ENCODE data around the gene PARP3. TPM values are rescaled to one million over a fixed set of nuclear protein-coding genes. Genes with fewer than 3 reads are reported as not detected.
A peak's percentile ranks its signal among the peaks of the same experiment; 100 is the strongest.

The PARP3 gene
- total and polyA plus RNA-seq, 9 of the 15 experiments (the other 6 are each of a cell fraction or from before 2014, with no cell fraction given): 0.46 to 6.6 (median 4.5) TPM

DNA sequence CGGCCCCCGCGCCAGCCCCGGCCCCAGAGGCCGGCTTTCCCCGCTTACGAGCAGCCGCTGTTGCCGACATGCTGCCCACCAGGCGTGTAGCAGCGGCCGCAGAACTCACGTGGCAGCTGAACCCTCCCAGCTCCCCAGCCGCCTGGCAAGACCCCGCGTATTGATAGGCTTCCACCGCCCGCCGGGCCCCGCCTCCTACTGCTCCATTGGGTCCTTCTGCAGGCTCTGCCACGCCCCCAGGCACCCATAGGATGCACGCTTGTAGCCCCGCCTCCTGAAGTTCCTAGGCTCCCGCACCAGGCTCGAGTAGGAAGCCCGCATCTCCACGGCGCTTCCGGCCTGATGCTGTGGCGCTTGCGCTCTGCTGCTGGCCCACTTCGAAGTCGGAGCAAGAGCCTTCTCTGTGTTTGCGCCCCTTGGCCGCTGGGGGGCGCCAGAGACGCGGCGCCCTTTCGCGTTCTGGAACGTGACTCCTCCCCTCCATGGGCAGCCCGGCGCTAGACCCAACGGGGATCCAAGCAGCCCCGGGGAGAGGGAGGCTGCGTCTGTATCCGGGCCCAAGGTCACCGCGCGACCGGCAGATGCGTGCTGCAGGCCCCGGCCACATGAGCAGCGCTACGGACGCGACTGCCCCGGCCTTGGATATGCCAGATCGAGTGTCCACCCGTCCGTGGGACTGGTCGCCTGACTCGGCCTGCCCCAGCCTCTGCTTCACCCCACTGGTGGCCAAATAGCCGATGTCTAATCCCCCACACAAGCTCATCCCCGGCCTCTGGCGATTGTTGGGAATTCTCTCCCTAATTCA is at the start of gene PARP3, which contains the start of gene RRP9 (continued):
- TF ChIP-seq, protein P1, sequence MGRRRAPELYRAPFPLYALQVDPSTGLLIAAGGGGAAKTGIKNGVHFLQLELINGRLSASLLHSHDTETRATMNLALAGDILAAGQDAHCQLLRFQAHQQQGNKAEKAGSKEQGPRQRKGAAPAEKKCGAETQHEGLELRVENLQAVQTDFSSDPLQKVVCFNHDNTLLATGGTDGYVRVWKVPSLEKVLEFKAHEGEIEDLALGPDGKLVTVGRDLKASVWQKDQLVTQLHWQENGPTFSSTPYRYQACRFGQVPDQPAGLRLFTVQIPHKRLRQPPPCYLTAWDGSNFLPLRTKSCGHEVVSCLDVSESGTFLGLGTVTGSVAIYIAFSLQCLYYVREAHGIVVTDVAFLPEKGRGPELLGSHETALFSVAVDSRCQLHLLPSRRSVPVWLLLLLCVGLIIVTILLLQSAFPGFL (CRISPR knock-in tag; IDR thresholded peaks at IDR 0.05): no peak
- no peak for TF ChIP-seq ZBTB1 (CRISPR knock-in tag; IDR thresholded peaks at IDR 0.05; ENCODE audit: borderline replicate concordance, low read depth)
- no peak for TF ChIP-seq ZNF77 (CRISPR knock-in tag; IDR thresholded peaks at IDR 0.05)
- no peak for TF ChIP-seq ZNF274 (IDR thresholded peaks at IDR 0.05; ENCODE audit: borderline replicate concordance, low read depth, low read length)
- TF ChIP-seq NONO (IDR thresholded peaks at IDR 0.05; ENCODE audit: low read depth in 2 of 2, low read length in 1 of 2): no peak
- no peak for TF ChIP-seq ARID3B (CRISPR knock-in tag; IDR thresholded peaks at IDR 0.05; ENCODE audit: borderline replicate concordance)
- TF ChIP-seq SIN3A (IDR thresholded peaks at IDR 0.05; ENCODE audit: borderline replicate concordance in 2 of 2, control insufficient read depth in 1 of 2, low read depth in 2 of 2, low read length in 2 of 2): peak; percentile 88 to 98
- TF ChIP-seq THAP12 (CRISPR knock-in tag; IDR thresholded peaks at IDR 0.05): no peak
- no peak for TF ChIP-seq ZNF764 (CRISPR knock-in tag; IDR thresholded peaks at IDR 0.05; ENCODE audit: low read depth)
- TF ChIP-seq HDAC1 (IDR thresholded peaks at IDR 0.05): peak in 1 of 2 experiments; percentile 98; a peak in 2 of 4 replicates
- TF ChIP-seq LARP7 (IDR thresholded peaks at IDR 0.05): no peak
- TF ChIP-seq GTF3C2 (IDR thresholded peaks at IDR 0.05; ENCODE audit: borderline replicate concordance, extremely low read depth, insufficient read length): no peak
- no peak for TF ChIP-seq DIDO1 (tag; IDR thresholded peaks at IDR 0.05; ENCODE audit: low read depth)
- TF ChIP-seq ZNF436 (CRISPR knock-in tag; IDR thresholded peaks at IDR 0.05): no peak
- TF ChIP-seq ZNF12 (CRISPR knock-in tag; IDR thresholded peaks at IDR 0.05): no peak
- TF ChIP-seq ZBTB12 (CRISPR knock-in tag; IDR thresholded peaks at IDR 0.05): no peak
- no peak for TF ChIP-seq SMARCA4 (IDR thresholded peaks at IDR 0.05)
- no peak for TF ChIP-seq MEF2D (tag; conservative IDR thresholded peaks at IDR 0.05; ENCODE audit: low read depth)
